Measurements from ENCODE around the gene UBA3. TPM values are rescaled to one million over a fixed set of nuclear protein-coding genes. Genes with fewer than 3 reads are reported as not detected.

The UBA3 gene
- total RNA-seq, 1 experiment from 2014 or later, result 67.2 TPM

GRCh38 chr3:69119681-69120080 lies 39.5 kb upstream of the UBA3 start:
- H3K4me1 ChIP-seq (ENCODE audit: insufficient read depth, low read length), result no peaks in the 10 kb centered on the region; the same call in 1 of the 2 replicates
- no peak overlapping the region for H3K14ac ChIP-seq (ENCODE audit: insufficient read depth, low read length)
- no peak overlapping the region for H3K23ac ChIP-seq (ENCODE audit: insufficient read length, low read depth, low read length)
- H4K20me1 ChIP-seq (ENCODE audit: control insufficient read depth, insufficient read depth, insufficient read length), result no peaks in the 10 kb centered on the region
- no peak overlapping the region for H3K4ac ChIP-seq (ENCODE audit: low read depth, low read length)
- Mint-ChIP-seq H3K27ac (no peak overlapping the region), H3K27me3 (ENCODE audit: low read depth) (no peaks in the 10 kb centered on the region), H3K36me3 (ENCODE audit: insufficient read depth in 1 of 3, low read depth in 3 of 3) (no peaks in the 10 kb centered on the region), H3K9me3 (no peaks in the 10 kb centered on the region), H3K4me1 (peaks cover 0 to 6% of the 10 kb centered on the region in 2 experiments; a peak in 2 of 4 replicates), H3K4me3 (no peak overlapping the region)
- no peaks in the 10 kb centered on the region for H3K27me3 ChIP-seq (ENCODE audit: insufficient read depth, low read length)
- H2BK120ac ChIP-seq (ENCODE audit: low read depth, low read length, poor library complexity, severe bottlenecking), result no peak overlapping the region
- no peak overlapping the region for H3K18ac ChIP-seq (ENCODE audit: insufficient read length, low read depth, low read length)
- no peak overlapping the region for H2AK5ac ChIP-seq (ENCODE audit: insufficient read length, low read length)
- no peak overlapping the region for H3T11ph ChIP-seq (ENCODE audit: low read length)
- no peaks in the 10 kb centered on the region for H3K9me3 ChIP-seq (ENCODE audit: control insufficient read depth, low read depth, low read length)
- no peaks in the 10 kb centered on the region for H3K23me2 ChIP-seq (ENCODE audit: insufficient read length, low read depth, low read length, poor library complexity, severe bottlenecking)
- H2BK20ac ChIP-seq (ENCODE audit: low read depth, low read length, poor library complexity, severe bottlenecking), result no peak overlapping the region
- H3K9ac ChIP-seq (ENCODE audit: extremely low read depth, insufficient read length, low read length), result no peak overlapping the region
- H3K79me1 ChIP-seq (ENCODE audit: insufficient read depth, low read depth, low read length, poor library complexity, severe bottlenecking), result no peaks in the 10 kb centered on the region
- no peak overlapping the region for H4K8ac ChIP-seq (replicated peaks; ENCODE audit: insufficient read length, low read depth, low read length)
- H2AFZ ChIP-seq (ENCODE audit: low read length), result no peak overlapping the region
- no peaks in the 10 kb centered on the region for H3K79me2 ChIP-seq (ENCODE audit: insufficient read depth, low read length)
- 100% methylated on average over 3 of the region's 5 CpGs for WGBS (ENCODE audit: extremely low coverage, insufficient read length, low lambda C conversion rate)
- H2BK12ac ChIP-seq (ENCODE audit: insufficient read length, low read depth, low read length), result no peak overlapping the region
- H3K4me2 ChIP-seq (ENCODE audit: insufficient read depth, insufficient read length, low read length), result no peak overlapping the region
- no peak overlapping the region for H3K56ac ChIP-seq (ENCODE audit: insufficient read length, low read depth, low read length)
- H4K91ac ChIP-seq (ENCODE audit: insufficient read length, low read depth, low read length), result no peak overlapping the region
- no peak for DNase-seq
- H2BK15ac ChIP-seq (ENCODE audit: low read depth, low read length), result no peak overlapping the region
- H4K5ac ChIP-seq (ENCODE audit: insufficient read length, low read depth, low read length), result no peak overlapping the region
- no peak overlapping the region for H2BK5ac ChIP-seq (ENCODE audit: insufficient read length, low read length)
- no peak for TF ChIP-seq CTCF (conservative IDR thresholded peaks at IDR 0.05)
- no peak overlapping the region for H3K27ac ChIP-seq (ENCODE audit: insufficient read length, low read depth, low read length)
